Stimulated activated CD4-positive, alpha-beta T cell treated with anti-CD3 and anti-CD28 coated beads, TNF-alpha, amount 100 ng/mL, for 4 hours (primary cell): ENCODE results near the gene CNN2.
"Not testable (repeated sequence)": the region's sequence is repeated elsewhere in the genome, so short reads cannot be mapped to it uniquely, and the experiment has no call there.

Experiments
- DNase-seq, 3 experiments: peaks; one replicate each; pipeline ENCODE4 v3.0.0-alpha.2; 2020; ENCODE audit warnings: low read depth in 3 of 3

Gene CNN2

DNA sequence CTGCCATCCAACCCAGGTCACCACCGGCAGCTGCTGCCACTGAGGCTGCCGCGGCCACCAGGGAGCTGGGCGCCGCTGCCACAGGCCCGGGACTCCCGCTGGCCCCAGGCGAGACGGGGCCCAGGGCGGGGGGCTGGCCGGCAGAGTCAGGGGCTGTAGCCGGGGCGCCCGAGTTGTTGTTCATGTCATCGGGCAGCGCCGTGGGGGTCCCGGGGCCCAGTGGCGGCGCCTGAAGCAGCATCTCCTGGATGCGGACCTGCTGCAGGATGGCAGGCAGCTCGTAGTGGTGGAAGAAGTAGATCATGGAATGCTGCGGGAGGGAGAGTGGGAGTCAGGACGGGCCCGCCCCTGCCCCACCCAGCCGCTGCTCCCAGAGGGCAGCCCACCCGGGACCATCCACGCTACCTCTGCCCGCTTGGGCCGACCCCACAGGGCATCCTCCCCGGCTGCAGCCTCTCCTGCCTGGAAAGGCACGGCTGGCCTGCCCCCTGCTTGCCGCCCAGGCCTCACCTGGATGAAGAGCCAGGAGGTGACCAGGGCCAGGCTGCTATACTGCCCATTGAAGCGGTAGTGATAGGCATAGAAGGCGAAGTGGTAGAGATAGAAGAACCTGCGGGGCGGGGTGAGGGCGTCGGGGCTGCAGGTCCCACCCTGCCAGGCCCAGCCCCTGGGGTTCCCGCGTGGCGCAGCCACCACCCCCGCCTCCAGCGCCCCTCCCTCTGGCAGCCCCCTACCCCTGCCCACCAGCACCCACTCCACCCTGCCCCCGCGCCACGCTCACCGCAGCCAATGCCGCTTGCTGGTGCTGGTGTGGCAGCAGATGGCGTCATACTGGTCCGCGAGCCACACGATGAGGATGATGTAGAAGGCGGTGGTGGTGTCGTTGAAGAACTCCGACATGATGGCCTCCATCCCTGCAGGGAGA, 15.6 kb upstream of the CNN2 start:
- no peak for DNase-seq

DNA sequence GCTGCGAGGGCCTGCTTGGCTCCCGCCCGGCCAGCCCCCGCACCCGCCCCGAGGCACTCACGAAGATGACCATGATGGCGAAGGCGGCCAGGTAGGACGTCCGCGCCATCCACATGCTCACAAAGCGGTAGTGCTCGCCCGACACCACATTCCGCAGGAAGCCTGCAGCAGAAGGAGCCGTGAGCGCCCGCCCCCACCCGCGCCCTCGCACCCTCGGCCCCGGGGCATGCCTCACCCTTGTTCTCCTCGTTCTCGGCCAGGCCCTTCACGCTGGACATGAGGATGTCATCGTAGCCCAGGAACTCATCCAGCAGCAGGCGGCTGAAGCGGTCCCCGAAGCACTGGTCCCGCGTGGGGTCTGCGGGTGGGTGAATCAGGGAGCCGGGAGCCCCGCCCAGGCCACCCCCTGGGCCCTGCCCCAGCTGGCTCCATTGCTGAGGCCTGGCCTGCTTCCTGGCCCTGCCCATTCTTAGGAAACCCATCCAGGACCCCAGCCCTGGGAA, 14.5 kb upstream of the CNN2 start:
- no peak for DNase-seq

DNA sequence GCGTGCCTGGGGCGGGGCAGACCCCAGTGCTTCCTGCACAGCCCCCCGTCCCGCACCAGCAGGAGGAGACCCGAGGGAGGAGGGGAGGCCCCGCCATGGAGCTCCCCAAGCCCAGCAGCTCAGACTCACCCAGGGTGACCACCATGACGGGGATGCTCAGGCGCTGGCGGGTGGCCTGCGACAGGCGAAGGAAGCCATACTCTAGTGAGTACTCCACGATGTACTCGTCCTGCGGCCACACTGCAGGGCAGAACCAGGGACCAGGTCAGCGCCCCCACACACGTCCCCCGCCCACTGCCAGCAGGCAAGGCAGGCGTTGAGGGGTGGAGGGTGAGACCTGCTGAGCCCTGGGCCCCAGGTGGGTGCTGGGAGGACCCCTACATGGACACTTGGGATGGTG, 14.1 kb upstream of the CNN2 start:
- DNase-seq = no peak

DNA sequence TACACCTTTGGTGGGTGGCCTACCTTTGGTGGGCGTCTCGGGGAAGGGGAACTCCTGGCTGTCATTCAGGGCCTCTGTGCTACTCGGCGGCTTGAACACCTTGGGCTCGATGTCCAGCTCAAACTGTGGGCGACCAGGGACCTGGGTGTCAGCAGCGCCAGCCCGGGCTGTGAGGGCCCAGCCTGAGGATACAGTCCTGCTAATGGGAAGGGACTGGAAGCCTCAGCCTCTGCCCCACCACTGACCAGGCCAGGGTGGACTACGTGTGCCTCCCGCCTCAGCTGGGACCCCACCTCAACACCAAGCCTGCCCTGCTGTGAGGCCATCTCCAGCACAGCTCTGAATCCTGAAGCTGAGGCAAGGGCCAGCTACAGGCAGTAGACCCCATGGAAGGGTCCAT, 13.2 kb upstream of the CNN2 start:
- no peak for DNase-seq

DNA sequence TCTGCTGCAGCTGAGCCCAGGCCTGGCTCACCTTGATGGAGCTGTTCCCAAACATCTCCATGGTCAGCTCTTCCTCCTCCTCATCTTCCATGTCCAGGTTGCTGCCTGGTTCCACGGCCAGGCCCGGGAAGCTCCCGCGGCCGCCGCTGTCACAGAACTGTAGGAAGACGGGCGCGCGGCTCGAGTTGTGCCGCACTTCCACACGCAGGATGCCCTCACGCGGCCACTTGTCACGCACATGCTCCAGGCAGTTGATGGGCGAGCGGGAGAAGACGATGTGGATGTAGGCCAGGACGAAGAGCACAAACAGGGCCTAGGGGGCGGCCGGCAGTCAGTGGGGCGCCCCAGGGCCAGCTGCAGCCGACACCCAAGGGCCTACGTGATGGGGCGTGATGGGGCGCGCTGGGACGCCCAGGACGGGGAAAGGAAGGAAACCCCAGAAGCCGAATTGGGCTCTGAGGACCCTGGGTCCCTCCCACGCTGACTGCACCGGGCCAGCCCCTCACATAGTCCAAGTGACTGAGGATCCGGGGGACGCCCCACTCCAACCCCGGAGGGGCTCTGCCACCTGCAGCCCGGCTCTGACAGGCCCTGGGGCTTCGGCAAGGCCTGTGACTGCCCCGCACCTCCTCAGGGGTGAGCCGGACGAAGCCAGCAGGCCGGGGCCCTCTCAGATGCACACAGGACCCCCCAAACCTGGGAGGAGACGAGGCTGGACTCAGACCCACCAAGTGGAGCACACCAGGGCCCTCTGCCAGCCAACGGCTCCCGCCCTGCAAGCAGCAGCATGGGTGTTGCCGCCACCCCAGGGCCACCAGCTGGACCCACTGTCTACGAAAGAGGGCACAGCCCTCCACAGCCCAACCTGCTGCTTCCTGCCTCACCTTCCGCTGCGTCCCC, 12.0 kb upstream of the CNN2 start:
- DNase-seq = no peak

DNA sequence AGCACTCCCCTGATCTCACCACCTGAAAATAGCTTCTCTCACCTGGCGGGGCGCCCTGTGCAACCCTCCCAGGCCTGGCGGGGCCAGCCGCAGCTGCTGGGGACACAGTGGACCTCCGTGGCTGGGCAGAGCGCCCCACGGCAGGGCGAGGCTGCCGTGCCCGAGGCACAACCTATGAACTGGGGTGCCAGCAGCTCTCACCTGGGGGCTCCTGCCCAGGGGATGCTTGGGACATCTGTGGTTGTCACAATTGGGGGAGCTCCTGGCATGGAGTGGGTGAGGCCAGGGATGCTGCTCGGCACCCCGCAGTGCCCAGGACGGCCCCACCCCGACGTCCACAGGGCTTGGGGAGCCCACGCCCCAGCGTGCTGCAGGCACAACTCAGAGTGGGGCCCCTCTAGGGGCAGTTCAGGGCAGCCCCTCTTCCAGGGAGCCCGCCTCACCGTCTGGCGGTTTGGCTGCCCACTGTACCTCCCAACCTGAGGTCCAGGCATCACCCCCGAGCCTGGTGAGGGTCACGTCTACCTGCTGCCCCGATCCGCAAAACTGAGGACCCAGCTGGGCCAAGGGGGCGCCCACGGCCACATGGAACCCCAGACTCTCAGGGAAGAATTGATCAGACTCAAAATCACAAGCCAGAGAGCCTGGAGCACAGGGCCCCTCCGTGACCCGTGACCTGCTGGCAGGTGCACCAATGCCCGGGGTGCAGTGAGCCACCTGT, 11.2 kb upstream of the CNN2 start:
- DNase-seq = no peak

DNA sequence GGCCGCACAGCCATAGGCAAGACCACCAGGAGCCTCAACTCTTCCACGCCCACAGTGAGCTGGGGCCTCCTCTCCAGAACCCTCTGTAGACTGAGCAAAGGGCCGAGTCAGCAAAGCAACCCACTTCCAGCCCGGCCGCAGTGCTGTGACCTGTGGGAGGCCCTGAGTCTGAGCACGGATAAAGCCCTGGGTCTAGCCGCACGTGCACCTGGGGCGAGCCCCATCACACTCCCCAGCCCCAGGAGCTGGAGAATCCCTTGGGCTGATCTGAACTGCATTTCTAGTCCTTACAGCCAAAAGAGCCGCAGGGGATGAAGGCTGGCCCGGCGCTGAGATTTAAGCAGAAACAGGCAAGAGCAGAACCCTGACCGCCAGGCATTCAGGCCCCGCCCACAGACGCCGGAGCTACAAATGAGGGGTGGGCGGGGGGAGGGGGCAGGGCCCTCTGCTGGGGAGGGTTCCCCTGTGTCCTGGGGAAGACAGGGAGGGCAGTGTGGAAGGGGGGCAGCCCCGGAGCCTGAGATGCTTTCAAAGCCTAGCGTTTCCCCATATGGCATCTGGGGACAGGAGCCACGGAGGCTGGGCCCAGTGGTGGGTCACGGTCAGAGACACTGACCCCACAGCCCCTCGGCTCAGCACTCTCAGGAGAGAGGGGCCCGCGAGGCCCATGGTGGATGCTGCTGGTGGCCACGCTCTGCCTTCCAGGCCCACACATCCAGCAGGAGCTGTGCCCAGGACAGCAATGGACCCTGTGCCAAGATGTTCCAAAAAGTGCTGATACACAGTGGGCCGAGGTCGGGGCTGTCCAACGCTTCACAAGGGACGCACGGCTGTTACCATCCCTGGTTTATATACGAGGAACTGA, 10.4 kb upstream of the CNN2 start:
- DNase-seq = no peak

DNA sequence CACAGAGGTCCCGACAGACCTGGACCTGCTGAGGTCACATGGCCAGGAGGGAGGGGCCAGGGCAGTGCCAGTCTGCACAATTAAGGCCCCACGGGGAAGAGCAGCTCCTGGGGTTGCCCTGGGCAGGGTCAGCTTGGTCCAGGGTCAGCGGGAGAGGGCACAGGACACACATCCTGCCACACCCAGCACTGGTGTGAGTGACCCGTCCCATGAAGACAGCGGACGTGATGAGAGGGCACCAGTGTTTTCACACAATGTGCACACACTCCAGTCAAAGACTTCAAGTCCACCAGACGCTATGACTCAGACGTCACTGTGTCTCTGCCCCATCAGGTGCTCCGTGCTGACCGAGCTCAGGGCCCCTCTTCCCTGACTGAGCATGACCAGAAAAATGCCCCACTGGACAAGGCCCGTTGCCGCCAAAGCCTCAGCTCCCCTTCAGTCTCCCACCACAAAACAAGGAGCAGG, 9.7 kb upstream of the CNN2 start:
- DNase-seq = no peak

DNA sequence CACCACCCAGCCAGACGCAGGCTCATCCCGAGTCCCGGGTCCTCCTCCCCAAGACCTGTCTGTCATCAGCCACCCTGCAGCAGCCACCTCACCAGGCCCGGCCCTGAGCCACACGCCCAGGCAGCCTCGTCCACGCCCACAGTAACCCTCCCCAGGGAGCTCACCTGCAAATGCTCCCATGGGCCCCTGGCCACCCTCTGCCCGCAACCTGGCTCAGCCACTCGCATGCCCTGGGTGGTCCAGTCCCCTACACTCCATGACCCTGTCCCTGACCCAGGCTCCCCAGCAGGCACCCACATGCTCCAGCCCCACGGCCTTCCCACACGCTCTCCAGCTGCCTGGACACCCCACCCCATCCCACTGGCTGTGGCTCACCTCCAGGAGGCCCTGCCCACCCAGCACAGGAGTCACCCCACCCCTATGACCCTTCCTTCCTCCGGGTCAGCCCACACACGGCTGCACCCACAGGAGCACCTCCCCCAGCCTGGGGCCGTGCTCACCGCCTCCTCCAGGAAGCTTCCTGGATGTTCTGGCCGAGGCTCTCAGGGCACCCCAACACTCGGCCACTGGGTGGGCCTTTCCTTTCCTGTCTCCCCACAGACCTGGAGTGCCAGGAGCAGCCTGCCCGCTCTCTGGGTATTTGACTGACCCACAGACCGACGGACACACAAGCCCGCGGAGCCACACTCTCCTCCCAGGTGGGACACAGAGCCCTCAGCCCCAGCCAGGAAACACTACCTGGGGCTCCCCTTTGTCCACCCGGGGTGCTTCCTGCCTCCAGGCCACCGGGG, 9.1 kb upstream of the CNN2 start:
- no peak for DNase-seq

DNA sequence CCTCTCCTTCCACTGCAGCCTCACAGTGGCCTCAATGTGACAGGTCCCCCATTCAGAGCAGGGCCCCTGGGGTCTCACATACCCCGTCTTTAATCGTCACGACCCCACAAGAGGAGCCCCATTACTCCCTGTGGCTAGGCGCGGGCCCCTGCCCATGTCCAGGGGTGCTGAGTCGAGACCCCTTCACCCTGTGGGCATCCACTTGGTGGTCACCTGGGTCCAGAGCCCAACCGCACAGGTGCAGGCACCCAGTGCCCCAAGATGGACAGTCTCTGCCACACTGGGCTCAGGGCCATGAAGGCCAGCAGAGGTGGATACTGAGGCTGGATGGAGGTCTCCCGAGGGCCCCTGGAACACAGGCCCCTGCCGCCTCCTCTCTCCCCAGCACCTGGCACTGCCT, 8.5 kb upstream of the CNN2 start:
- DNase-seq = no peak

DNA sequence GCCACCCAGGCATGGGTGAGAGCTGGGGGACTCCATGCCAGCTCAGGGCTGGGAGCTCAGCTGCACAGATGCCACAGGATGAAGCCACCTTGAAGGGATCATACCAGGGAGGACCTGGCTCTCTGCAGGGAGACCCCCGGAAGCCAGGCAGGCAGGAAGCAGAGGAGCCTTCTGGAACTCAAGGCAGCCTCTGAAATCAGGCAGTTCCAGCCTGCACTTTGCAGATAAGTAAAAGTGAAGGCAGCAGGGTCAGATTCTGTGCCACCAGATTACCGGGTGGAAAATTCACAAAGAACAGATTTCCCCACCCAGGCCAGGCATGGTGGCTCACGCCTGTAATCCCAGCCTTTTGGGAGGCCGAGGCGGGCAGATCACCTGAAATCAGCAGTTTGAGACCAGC, 8.0 kb upstream of the CNN2 start:
- DNase-seq = no peak

DNA sequence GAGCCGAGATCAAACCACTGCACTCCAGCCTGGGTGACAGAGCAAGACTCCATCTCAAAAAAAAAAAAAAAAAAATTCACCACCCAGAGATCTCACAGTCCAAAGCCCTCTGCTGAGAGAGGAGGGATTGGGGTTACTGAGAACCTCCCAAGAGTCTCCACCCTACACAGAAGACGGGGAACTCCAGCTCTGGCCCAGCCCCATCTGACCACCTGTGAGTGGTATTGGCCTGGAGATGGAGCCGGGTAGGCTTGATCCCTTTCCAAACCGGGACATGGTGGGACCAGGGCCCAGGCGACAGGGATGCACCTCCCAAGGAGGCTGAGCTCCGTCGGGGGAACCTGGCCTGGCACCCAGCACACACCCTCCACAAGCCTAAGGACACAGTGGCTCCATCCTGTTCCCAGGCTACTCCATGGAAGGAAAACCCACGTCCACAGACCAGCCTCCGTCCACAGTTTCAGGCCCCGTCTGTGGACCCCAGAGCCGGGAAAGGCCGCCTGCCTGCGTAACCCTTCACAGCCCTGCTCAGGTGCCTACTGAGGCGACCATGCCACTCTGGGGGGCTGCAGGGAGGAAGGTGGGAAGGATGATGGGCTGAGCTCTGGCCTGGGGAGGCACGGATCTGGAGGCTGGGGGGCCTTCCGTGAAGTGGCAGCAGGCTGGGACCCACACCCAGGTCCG, 7.3 kb upstream of the CNN2 start:
- no peak for DNase-seq

DNA sequence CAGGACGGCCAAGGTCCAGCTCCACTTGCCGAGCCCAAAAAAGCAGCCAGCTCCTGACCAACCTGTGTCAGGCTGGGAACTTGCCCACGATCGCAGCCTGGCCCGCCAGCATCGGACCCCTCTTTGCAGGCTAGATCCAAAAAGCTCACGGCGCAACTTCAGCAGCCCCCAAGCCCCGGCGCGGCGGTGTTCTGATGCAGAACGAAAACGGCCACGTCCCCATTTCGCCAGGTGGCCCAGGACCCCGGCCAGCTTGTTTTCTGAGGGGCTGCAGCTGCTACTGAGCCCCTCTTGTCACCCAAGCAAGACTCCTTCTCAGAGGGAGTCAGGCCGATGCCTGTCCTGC, 6.8 kb upstream of the CNN2 start:
- no peak for DNase-seq

DNA sequence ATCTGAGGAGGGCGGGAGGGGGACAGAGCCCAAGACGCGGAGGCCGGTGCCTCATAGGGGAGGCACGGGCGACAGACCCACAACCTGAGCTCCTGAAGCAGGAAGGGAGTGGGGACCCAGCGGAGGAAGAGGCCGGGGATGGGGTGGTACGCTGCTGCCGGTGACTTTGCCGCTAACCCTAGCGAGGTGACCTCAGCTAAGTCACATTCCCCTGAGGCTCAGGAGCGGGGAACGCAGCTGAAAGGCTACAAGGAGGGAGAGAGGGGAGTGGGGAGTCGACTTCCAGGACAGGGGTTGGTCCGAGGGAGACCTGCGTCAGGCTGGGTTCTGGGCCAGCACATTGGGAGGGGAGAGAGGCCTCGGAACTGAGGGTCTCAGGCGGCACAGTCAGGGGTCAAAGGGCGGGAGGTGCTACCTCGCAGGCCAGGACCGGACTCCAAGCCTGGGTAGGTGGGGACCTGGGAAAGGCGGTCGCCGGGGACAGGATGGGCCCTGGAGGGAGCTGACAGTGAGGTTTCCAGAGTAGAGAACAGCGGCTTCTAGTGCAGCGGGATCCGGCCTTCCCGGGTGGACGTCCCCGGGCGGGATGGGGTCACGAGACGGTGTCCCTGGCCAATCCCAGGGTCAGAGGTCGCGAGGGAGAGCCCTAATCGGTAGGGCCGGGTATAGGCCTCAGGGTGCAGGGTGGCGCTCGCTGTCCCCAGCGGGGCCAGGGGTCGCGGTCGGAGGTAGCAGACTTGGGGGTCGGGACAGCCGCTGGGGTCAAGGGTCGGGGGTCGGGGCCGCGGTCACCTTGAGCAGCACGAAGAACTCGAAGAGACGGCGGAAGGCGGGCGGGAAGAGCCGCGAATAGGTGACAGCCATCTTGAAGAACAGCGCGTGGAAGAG, 6.2 kb upstream of the CNN2 start:
- DNase-seq = no peak

DNA sequence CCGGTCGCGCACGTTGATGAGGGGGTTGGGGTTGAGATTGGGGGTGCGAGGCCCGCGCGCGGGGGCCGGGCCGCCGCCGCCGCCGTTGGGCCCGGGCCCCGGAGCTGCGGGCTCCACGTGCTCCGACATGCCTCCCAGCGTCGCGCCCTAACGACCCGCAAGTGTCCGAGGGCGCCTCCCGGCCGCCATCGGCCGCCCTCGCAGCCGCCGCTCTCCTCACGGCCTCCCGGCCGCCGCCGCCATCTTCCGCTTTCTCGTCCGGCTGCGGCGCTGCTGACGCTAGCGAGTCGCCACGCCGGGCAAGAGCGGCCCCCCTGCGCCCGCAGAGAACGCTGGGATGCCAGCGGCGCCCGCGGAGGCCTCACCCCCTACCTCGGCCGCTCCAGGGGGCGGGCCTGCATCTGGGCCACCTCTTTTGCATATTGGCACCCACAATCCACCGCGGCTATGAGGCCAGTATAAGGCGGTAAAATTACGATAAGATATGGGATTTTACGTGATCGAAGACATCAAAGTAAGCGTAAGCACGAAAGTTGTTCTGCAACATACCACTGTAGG, 5.5 kb upstream of the CNN2 start, which contains the start of gene TMEM259:
TSS of gene TMEM259 (minus strand) at position 256 of the 558 bp plus-strand sequence. CDS start at position 129, 127 bp downstream.
- peak; percentile 93 to 97 (median 96) for DNase-seq

DNA sequence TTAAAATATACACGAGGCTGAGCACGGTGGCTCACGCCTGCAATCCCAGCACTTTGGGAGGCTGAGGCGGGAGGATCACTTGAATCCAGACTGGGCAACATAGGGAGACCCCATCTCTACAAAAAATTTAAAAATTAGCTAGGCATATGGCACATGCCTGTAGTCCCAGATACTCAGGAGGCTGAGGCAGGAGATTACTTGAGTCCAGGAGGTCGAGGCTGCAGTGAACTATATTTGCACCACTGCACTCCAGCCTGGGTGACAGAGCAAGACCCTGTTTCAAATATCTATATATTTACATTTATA, 2.6 kb upstream of the CNN2 start:
- DNase-seq = not testable (repeated sequence)

DNA sequence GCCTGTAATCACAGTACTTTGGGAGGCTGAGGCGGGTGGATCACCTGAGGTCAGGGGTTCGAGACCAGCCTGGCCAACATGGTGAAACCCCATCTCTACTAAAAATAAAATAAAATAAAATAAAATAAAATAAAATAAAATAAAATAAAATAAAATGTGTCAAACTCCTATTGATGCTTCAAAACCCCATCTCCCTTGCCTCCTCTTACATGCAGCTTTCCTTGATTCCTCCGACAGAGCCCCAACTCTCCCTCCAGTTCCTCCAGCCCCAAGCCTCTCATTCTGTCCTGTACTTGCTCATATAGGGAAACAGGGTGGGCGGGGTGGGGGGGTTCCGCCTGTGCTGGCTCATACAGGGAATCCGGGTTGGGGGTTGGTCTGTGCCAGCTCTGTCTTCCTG, 1.3 kb upstream of the CNN2 start:
- not testable (repeated sequence) for DNase-seq
